Endothelial cell of coronary artery (primary cell): ENCODE data around the gene KIF5C. TPM values are rescaled to one million over a fixed set of nuclear protein-coding genes. Genes with fewer than 3 reads are reported as not detected.

Experiments
- total RNA-seq: library from RNA; depleted of rRNA; stranded (reverse); fragments of >200 nt; gene quantifications from 2 replicates; pipeline ENCODE4 v1.2.3, GENCODE V29; 2014

KIF5C gene
- 0.09 TPM in 2 replicates for total RNA-seq

GRCh38 chr2:148874868-148875341, at the start of gene KIF5C:
Gene KIF5C (plus strand): TSS chr2:148875227. CDS start chr2:148875618, 391 bp downstream.

GRCh38 chr2:149038442-149039212, 163.6 kb downstream of the KIF5C start, which contains the start of gene LYPD6B:
Gene LYPD6B (plus strand): TSS chr2:149038699. CDS start chr2:149130949, 92,250 bp downstream.

Other genes with a start within 250 kb of the KIF5C start
- gene EPC2, start 230.5 kb upstream of the KIF5C start, total RNA-seq: 19.8 TPM in 2 replicates
- gene LYPD6B, start 163.5 kb downstream of the KIF5C start, total RNA-seq: not detected in 2 replicates